Measurements from ENCODE around the gene OR56A5. TPM values are rescaled to one million over a fixed set of nuclear protein-coding genes. Genes with fewer than 3 reads are reported as not detected.

OR56A5 gene
- total and polyA plus RNA-seq, 3 experiments from 2014 or later, result not detected

DNA sequence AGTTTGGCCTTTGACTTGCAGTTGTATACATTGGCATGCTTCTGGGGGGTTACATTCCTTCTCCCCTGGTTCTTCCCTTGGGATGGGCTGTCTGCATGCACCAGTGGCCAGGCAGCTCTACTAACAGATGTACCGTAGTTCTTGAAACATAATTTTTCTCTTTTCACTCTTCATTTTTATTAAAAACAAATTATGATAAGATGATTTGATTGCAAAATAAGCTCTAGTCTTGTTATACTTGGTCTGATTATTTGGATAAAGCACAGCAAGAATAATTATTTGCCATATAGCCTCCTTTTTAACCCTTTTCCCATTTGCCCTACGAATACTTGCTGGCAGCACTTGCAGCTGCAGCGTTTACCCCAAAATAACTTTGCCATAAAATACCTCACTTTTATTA lies 12.7 kb downstream of the OR56A5 start:
- no peaks in the 10 kb centered on the region for H3K4me1 ChIP-seq (ENCODE audit: insufficient read depth, low read length)

DNA sequence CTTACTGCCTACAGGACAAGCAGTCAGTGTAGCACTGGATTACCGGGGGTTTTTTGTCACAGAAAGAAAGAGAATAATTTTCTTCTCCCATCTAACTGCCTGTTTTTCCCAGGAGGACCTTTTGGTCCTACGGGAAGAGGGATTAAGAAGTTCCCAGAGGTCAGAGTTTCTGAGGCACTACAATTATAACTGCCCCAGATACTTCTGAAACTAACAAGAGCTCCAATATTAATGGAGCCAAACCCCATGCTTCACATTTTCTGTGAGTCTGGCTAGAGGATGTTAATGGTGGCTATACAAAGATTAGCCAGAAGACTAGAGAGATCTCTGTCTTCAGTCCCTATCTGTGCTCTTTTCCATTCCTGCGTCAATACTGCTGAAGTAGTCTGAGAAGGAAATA lies 26.3 kb downstream of the OR56A5 start, which contains the start of gene OR56A3:
TSS of gene OR56A3 (plus strand) at position 301 of the 400 bp plus-strand sequence. CDS start 5,096 bp downstream, outside the sequence.
- Histone ChIP-seq H3K27me3 (ENCODE audit: insufficient read depth, low read length, poor library complexity, severe bottlenecking) (no peaks in the 10 kb centered on the region), H3K4me1 (ENCODE audit: insufficient read depth, low read length) (no peaks in the 10 kb centered on the region), H3K27ac (ENCODE audit: low read depth, low read length) (no peak within 1 kb of the TSS), H3K36me3 (ENCODE audit: insufficient read depth, low read length) (no peaks in the 10 kb centered on the region), H3K4me3 (ENCODE audit: low read length) (no peak within 1 kb of the TSS), H3K9me3 (ENCODE audit: low read length) (no peaks in the 10 kb centered on the region)
- peaks cover 0 to 22% of the 10 kb centered on the region in 2 donors for H3K27me3 Mint-ChIP-seq
- CTCF ChIA-PET, result no interaction called here
- H3K4me1 Mint-ChIP-seq, result no peaks in the 10 kb centered on the region
- DNase-seq, result no peak
- H3K27ac Mint-ChIP-seq, result no peak within 1 kb of the TSS
- no peaks in the 10 kb centered on the region for H3K36me3 Mint-ChIP-seq
- H3K4me3 Mint-ChIP-seq, result no peak within 1 kb of the TSS
- POLR2A ChIA-PET, result no interaction called here
- H3K9me3 Mint-ChIP-seq, result peaks cover 0 to 3% (median 0%) of the 10 kb centered on the region in 5 donors

More for the DNA sequence above, 12.7 kb downstream of the OR56A5 start:
- no peak overlapping the region for H3K4me3 ChIP-seq (ENCODE audit: low read length)
- Mint-ChIP-seq H3K27ac (no peak overlapping the region), H3K4me1 (no peaks in the 10 kb centered on the region), H3K4me3 (no peak overlapping the region), H3K27me3 (peaks cover 0 to 3% of the 10 kb centered on the region in 2 donors), H3K9me3 (peaks cover 3 to 8% (median 5%) of the 10 kb centered on the region in 5 donors), H3K36me3 (no peaks in the 10 kb centered on the region)
- POLR2A ChIA-PET, result no interaction called here
- CTCF ChIA-PET, result no interaction called here
- no peaks in the 10 kb centered on the region for H3K27me3 ChIP-seq (ENCODE audit: insufficient read depth, low read length, poor library complexity, severe bottlenecking)
- H3K27ac ChIP-seq (ENCODE audit: low read depth, low read length), result no peak overlapping the region
- DNase-seq, result no peak
- H3K36me3 ChIP-seq (ENCODE audit: insufficient read depth, low read length), result no peaks in the 10 kb centered on the region
- no peaks in the 10 kb centered on the region for H3K9me3 ChIP-seq (ENCODE audit: low read length)

DNA sequence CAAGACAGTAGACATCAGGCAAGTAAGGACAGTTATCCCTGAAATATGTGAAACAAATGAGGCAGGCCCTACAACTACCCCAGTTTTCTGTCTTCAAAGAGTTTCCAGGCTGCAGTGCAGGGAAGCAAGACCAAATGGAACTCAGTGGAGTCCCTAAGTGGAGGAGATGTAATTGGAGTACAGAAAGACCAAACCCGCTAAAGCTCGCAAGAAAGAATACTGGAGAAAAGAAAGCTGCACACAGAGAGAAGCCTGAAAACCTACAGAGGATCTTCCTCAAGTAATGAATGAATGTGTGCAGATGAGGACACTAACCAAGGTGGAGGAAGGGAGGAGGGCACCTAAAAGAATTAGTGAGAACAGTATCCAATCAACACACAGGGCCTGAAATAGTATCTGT lies 27.5 kb downstream of the OR56A5 start:
- no peak overlapping the region for H3K4me3 ChIP-seq (ENCODE audit: low read length)
- H3K27me3 Mint-ChIP-seq, result peaks cover 0 to 22% of the 10 kb centered on the region in 2 donors
- ChIA-PET CTCF (no interaction called here), POLR2A (no interaction called here)
- no peak overlapping the region for H3K27ac ChIP-seq (ENCODE audit: low read depth, low read length)
- H3K27ac Mint-ChIP-seq, result no peak overlapping the region
- H3K9me3 ChIP-seq (ENCODE audit: low read length), result no peaks in the 10 kb centered on the region
- DNase-seq, result no peak
- no peaks in the 10 kb centered on the region for H3K4me1 Mint-ChIP-seq
- H3K36me3 Mint-ChIP-seq, result no peaks in the 10 kb centered on the region
- H3K4me1 ChIP-seq (ENCODE audit: insufficient read depth, low read length), result no peaks in the 10 kb centered on the region
- no peaks in the 10 kb centered on the region for H3K36me3 ChIP-seq (ENCODE audit: insufficient read depth, low read length)
- H3K9me3 Mint-ChIP-seq, result peaks cover 0 to 5% (median 0%) of the 10 kb centered on the region in 5 donors
- H3K4me3 Mint-ChIP-seq, result no peak overlapping the region
- no peaks in the 10 kb centered on the region for H3K27me3 ChIP-seq (ENCODE audit: insufficient read depth, low read length, poor library complexity, severe bottlenecking)

DNA sequence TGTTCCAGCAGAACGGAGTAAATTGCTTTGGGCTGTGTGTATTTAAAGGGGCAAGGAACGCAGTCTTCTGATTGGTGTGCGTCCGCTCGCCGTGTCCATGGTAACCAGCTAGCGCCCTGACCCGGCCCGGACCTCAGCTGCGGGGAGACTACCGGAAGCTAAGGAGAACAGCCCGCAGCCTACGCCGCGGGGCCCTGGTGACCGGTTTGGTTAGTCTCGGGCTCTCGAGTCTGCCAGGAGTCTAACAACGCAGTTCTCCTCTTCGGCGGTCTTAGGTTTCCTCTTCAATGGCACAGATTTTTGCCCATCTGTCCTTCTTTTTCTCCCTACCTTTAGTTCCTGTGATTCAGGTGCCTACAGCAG lies 29.7 kb downstream of the OR56A5 start:
- H3K4me1 Mint-ChIP-seq, result no peaks in the 10 kb centered on the region
- Histone ChIP-seq H3K4me3 (ENCODE audit: low read length) (no peak overlapping the region), H3K36me3 (ENCODE audit: insufficient read depth, low read length) (no peaks in the 10 kb centered on the region), H3K4me1 (ENCODE audit: insufficient read depth, low read length) (no peaks in the 10 kb centered on the region), H3K27ac (ENCODE audit: low read depth, low read length) (no peak overlapping the region), H3K27me3 (ENCODE audit: insufficient read depth, low read length, poor library complexity, severe bottlenecking) (no peaks in the 10 kb centered on the region), H3K9me3 (ENCODE audit: low read length) (no peaks in the 10 kb centered on the region)
- no peak overlapping the region for H3K27ac Mint-ChIP-seq
- H3K9me3 Mint-ChIP-seq, result peaks cover 0 to 9% (median 0%) of the 10 kb centered on the region in 5 donors
- ChIA-PET CTCF (no interaction called here), POLR2A (no interaction called here)
- peaks cover 1 to 17% of the 10 kb centered on the region in 2 donors for H3K27me3 Mint-ChIP-seq
- no peak for DNase-seq
- no peak overlapping the region for H3K4me3 Mint-ChIP-seq
- no peaks in the 10 kb centered on the region for H3K36me3 Mint-ChIP-seq

DNA sequence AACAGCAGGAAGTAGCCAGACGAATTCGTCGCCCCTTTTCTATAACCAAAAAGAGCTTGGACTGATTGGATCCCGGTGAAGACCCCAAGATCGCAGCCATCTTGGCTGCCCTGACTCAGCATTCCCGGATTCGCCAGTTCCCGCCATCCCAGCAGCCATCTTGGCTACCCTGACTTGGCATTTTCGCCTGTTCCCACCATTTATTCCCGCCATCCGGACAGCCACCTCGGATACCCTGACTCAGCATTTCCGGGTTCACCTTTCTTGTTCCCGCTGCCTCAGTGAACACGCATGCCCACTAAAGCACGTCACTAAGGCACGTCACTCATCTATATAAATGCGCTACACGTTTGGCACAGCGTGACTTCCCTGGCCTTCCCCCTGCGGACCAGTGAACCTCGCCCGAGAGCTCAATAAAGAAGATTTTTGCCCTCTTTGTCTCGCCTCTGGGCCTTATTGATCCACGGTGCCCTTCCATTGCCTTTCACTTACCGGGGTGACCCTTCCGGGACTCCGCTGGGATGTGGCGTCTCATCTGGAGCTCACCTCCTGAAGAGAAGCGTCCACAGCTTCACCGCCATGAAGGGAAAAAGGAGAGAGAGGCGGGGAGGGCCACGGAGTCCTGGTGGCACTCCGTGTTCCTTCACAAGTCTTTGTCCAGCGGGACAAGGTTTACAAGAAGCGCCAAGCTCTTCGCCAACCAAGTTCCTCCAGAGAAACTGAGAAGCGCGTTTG lies 30.3 kb downstream of the OR56A5 start:
- no peak for DNase-seq
- CTCF ChIA-PET, result no interaction called here
- H3K4me3 Mint-ChIP-seq, result no peak overlapping the region
- POLR2A ChIA-PET, result no interaction called here
- peaks cover 0 to 11% (median 0%) of the 10 kb centered on the region in 5 donors for H3K9me3 Mint-ChIP-seq
- H3K4me1 Mint-ChIP-seq, result no peaks in the 10 kb centered on the region
- Histone ChIP-seq H3K36me3 (ENCODE audit: insufficient read depth, low read length) (no peaks in the 10 kb centered on the region), H3K27me3 (ENCODE audit: insufficient read depth, low read length, poor library complexity, severe bottlenecking) (no peaks in the 10 kb centered on the region), H3K9me3 (ENCODE audit: low read length) (no peaks in the 10 kb centered on the region), H3K27ac (ENCODE audit: low read depth, low read length) (no peak overlapping the region), H3K4me1 (ENCODE audit: insufficient read depth, low read length) (no peaks in the 10 kb centered on the region), H3K4me3 (ENCODE audit: low read length) (no peak overlapping the region)
- no peak overlapping the region for H3K27ac Mint-ChIP-seq
- H3K36me3 Mint-ChIP-seq, result no peaks in the 10 kb centered on the region
- H3K27me3 Mint-ChIP-seq, result peaks cover 1 to 16% of the 10 kb centered on the region in 2 donors

DNA sequence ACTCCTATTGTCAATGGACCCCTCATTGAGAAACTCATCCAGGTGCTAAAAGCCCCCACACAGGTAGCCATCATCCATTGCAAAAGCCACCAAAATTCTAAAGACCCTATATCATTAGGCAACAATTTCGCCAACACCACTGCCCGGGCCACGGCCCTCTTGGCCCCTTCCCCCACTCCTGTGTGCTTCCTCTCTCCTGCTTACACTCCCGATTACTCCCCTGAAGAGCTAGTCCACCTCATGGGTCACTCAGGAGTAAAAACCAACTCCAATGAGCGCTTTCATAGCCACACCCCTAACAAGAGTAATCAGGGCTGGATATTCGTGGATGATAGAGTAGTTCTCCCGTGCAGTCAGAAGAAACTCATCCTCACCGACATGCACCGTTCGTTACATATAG lies 35.2 kb downstream of the OR56A5 start:
- POLR2A ChIA-PET, result no interaction called here
- H3K4me3 Mint-ChIP-seq, result no peak overlapping the region
- no peaks in the 10 kb centered on the region for H3K36me3 ChIP-seq (ENCODE audit: insufficient read depth, low read length)
- peaks cover 0 to 20% (median 4%) of the 10 kb centered on the region in 5 donors for H3K9me3 Mint-ChIP-seq
- no peaks in the 10 kb centered on the region for H3K9me3 ChIP-seq (ENCODE audit: low read length)
- no peaks in the 10 kb centered on the region for H3K27me3 ChIP-seq (ENCODE audit: insufficient read depth, low read length, poor library complexity, severe bottlenecking)
- H3K27ac ChIP-seq (ENCODE audit: low read depth, low read length), result no peak overlapping the region
- H3K4me1 ChIP-seq (ENCODE audit: insufficient read depth, low read length), result no peaks in the 10 kb centered on the region
- no peak for DNase-seq
- no peaks in the 10 kb centered on the region for H3K36me3 Mint-ChIP-seq
- no peak overlapping the region for H3K4me3 ChIP-seq (ENCODE audit: low read length)
- no peaks in the 10 kb centered on the region for H3K4me1 Mint-ChIP-seq
- H3K27ac Mint-ChIP-seq, result no peak overlapping the region
- H3K27me3 Mint-ChIP-seq, result peaks cover 3 to 12% of the 10 kb centered on the region in 2 donors
- CTCF ChIA-PET, result no interaction called here

DNA sequence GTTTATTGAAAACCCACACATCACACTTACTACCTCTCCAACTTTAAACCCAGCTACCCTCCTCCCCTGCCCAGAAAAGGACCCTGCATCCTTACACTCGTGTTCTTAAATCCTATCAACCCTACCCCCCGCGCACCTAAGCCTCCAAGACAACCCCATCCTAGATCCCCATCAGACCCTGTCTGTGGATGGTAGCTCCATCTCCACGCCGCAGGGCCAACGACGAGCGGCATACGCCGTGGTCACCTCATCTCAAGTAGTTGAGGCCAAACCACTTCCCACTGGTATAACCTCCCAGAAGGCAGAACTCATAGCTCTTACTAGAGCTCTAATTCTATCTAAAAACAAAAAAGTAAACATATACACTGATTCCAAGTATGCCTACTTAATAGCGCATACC lies 35.6 kb downstream of the OR56A5 start:
- CTCF ChIA-PET, result no interaction called here
- H3K27me3 ChIP-seq (ENCODE audit: insufficient read depth, low read length, poor library complexity, severe bottlenecking), result no peaks in the 10 kb centered on the region

DNA sequence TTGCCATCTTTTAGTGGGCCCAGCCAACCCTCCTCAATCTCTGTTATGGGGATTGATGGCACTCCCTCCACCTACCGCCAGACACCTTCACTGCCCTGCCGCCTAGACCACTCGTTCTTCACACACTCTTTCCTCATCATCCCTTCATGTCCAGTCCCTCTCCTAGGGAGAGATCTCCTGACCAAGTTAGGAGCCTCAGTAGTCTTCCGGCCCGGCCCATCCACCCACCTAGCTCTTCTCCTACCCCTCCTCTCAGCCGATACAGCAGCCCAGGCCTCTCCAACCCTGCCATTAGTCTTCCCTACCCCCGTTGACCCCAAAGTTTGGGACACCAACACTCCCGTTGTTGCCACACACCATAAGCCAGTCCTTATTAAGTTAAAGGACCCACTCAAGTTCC lies 37.2 kb downstream of the OR56A5 start:
- H3K4me3 Mint-ChIP-seq, result no peak overlapping the region
- ChIA-PET POLR2A (no interaction called here), CTCF (no interaction called here)
- H3K9me3 Mint-ChIP-seq, result peaks cover 0 to 17% (median 4%) of the 10 kb centered on the region in 5 donors
- H3K27ac Mint-ChIP-seq, result no peak overlapping the region
- no peaks in the 10 kb centered on the region for H3K27me3 ChIP-seq (ENCODE audit: insufficient read depth, low read length, poor library complexity, severe bottlenecking)
- H3K4me1 Mint-ChIP-seq, result no peaks in the 10 kb centered on the region
- no peaks in the 10 kb centered on the region for H3K36me3 Mint-ChIP-seq
- H3K4me3 ChIP-seq (ENCODE audit: low read length), result no peak overlapping the region
- H3K27me3 Mint-ChIP-seq, result peaks cover 3 to 6% of the 10 kb centered on the region in 2 donors
- no peaks in the 10 kb centered on the region for H3K9me3 ChIP-seq (ENCODE audit: low read length)
- DNase-seq, result no peak
- H3K4me1 ChIP-seq (ENCODE audit: insufficient read depth, low read length), result no peaks in the 10 kb centered on the region
- no peak overlapping the region for H3K27ac ChIP-seq (ENCODE audit: low read depth, low read length)
- no peaks in the 10 kb centered on the region for H3K36me3 ChIP-seq (ENCODE audit: insufficient read depth, low read length)

More for the DNA sequence above, 35.6 kb downstream of the OR56A5 start:
- peaks cover 3 to 9% of the 10 kb centered on the region in 2 donors for H3K27me3 Mint-ChIP-seq
- H3K36me3 ChIP-seq (ENCODE audit: insufficient read depth, low read length), result no peaks in the 10 kb centered on the region
- POLR2A ChIA-PET, result no interaction called here
- H3K9me3 Mint-ChIP-seq, result peaks cover 0 to 17% (median 4%) of the 10 kb centered on the region in 5 donors
- DNase-seq, result no peak
- peak overlapping the region in 1 of 8 donors; percentile 77 for H3K27ac Mint-ChIP-seq
- H3K4me1 ChIP-seq (ENCODE audit: insufficient read depth, low read length), result no peaks in the 10 kb centered on the region
- no peak overlapping the region for H3K27ac ChIP-seq (ENCODE audit: low read depth, low read length)
- no peaks in the 10 kb centered on the region for H3K36me3 Mint-ChIP-seq
- no peak overlapping the region for H3K4me3 Mint-ChIP-seq
- H3K4me3 ChIP-seq (ENCODE audit: low read length), result no peak overlapping the region
- no peaks in the 10 kb centered on the region for H3K9me3 ChIP-seq (ENCODE audit: low read length)
- no peaks in the 10 kb centered on the region for H3K4me1 Mint-ChIP-seq
